Endothelial cell of umbilical vein (primary cell): ENCODE data around the gene TNIP1. TPM values are rescaled to one million over a fixed set of nuclear protein-coding genes. Genes with fewer than 3 reads are reported as not detected.

ENCODE experiments used
- BruUV-seq: library from RNA; stranded (reverse); fragments of 400-500 nt; replicated peaks from 2 replicates; lab custom pipeline; 2021; lab: Mats Ljungman, UMichigan
- CTCF ChIA-PET: fragments of 300-600, 350-600 bp; sonication (Branson Sonifier 250); formaldehyde crosslinking; loops from one replicate; lab custom pipeline; 2021; ENCODE audit warnings: antibody characterized with exemption, inconsistent platforms; lab: Charles Lee
- POLR2A ChIA-PET: fragments of 300-600, 350-600 bp; sonication (Branson Sonifier 250); formaldehyde crosslinking; loops from one replicate; lab custom pipeline; 2021; ENCODE audit warnings: antibody characterized with exemption, inconsistent platforms; lab: Charles Lee
- DNase-seq: peaks from one replicate; pipeline ENCODE4 v3.0.0-alpha.2; 2011; ENCODE audit warnings: low read depth, low spot score
- FAIRE-seq: peaks from 2 replicates; lab custom pipeline; 2011; peaks lifted over from hg19 to GRCh38; lab: Jason Lieb, UNC
- H2AFZ ChIP-seq: 2 replicates; pipeline ENCODE4 v1.6.0; 2012; ENCODE audit warnings: low read depth, low read length, control low read depth, inconsistent platforms
- H3K27ac ChIP-seq: 2 replicates; pipeline ENCODE4 v1.5.1; 2011; ENCODE audit warnings: low read depth, mild to moderate bottlenecking, control low read depth, low read length, moderate library complexity; ENCODE audit not compliant: insufficient read depth
- H3K27me3 ChIP-seq, 2 experiments: 2 replicates each; pipeline versions ENCODE4 v1.6.0 to v1.6.1; 2011; ENCODE audit warnings: low read length in 2 of 2, mixed read lengths in 1 of 2; ENCODE audit not compliant: control insufficient read depth in 2 of 2, insufficient read depth in 2 of 2
- H3K36me3 ChIP-seq, 2 experiments: 2 replicates in 1 of 2; 3 replicates in 1 of 2; pipeline ENCODE4 v1.5.1; 2011; ENCODE audit warnings: low read length in 2 of 2, mild to moderate bottlenecking in 1 of 2, moderate library complexity in 1 of 2; ENCODE audit not compliant: control insufficient read depth in 2 of 2, insufficient read depth in 2 of 2; ENCODE audit errors: extremely low read depth in 1 of 2
- H3K4me1 ChIP-seq: 3 replicates; pipeline ENCODE4 v1.5.1; 2011; ENCODE audit warnings: mild to moderate bottlenecking, low read length; ENCODE audit not compliant: control insufficient read depth, insufficient read depth; ENCODE audit errors: extremely low read depth
- H3K4me2 ChIP-seq: 2 replicates; pipeline ENCODE4 v1.6.1; 2011; ENCODE audit warnings: low read length, control low read depth, mixed read lengths; ENCODE audit not compliant: insufficient read depth
- H3K4me3 ChIP-seq, 3 experiments: fragments of 200-600 bp in 1 of 3; sonication (generic), shearing (Covaris generic) in 1 of 3; replicated peaks in 1 of 3; 2 replicates each; pipeline ENCODE4 v1.5.1; 2011 to 2016; ENCODE audit warnings: control low read depth in 3 of 3, low read length in 3 of 3, mild to moderate bottlenecking in 2 of 3, inconsistent platforms in 1 of 3, low read depth in 1 of 3, moderate library complexity in 1 of 3; ENCODE audit not compliant: insufficient read depth in 1 of 3
- H3K79me2 ChIP-seq: 2 replicates; pipeline ENCODE4 v1.6.0; 2012; ENCODE audit warnings: low read length, inconsistent platforms; ENCODE audit not compliant: control insufficient read depth, insufficient read depth
- H3K9ac ChIP-seq: replicated peaks from 2 replicates; pipeline ENCODE3; 2011; ENCODE audit warnings: low read length, control low read depth; ENCODE audit not compliant: insufficient read depth; ENCODE audit errors: extremely low read depth
- H3K9me1 ChIP-seq: replicated peaks from 3 replicates; pipeline ENCODE4 v1.6.0; 2011; ENCODE audit warnings: mild to moderate bottlenecking, low read length; ENCODE audit not compliant: control insufficient read depth, insufficient read depth; ENCODE audit errors: extremely low read depth
- H3K9me3 ChIP-seq: replicated peaks from 2 replicates; pipeline ENCODE4 v1.5.1; 2012; ENCODE audit warnings: low read length, inconsistent platforms; ENCODE audit not compliant: control insufficient read depth, insufficient read depth
- H4K20me1 ChIP-seq: replicated peaks from 2 replicates; pipeline ENCODE3; 2011; ENCODE audit warnings: mild to moderate bottlenecking, low read length; ENCODE audit not compliant: control insufficient read depth, insufficient read depth; ENCODE audit errors: extremely low read depth
- CTCF ChIP-seq, 2 donors: IDR thresholded peaks; 1 replicate in 1 of 2; 2 replicates in 1 of 2; pipeline ENCODE4 v1.5.1; 2011; ENCODE audit warnings: low read length in 2 of 2, mild to moderate bottlenecking in 2 of 2, moderate library complexity in 2 of 2, control low read depth in 1 of 2, inconsistent platforms in 1 of 2, low read depth in 1 of 2; ENCODE audit not compliant: insufficient read depth in 1 of 2; ENCODE audit errors: extremely low read depth in 1 of 2
- EZH2 ChIP-seq: IDR thresholded peaks from 2 replicates; pipeline ENCODE4 v1.6.1; 2012; ENCODE audit warnings: borderline replicate concordance, low read depth, mild to moderate bottlenecking, moderate library complexity, low read length, inconsistent platforms; ENCODE audit not compliant: severe bottlenecking
- FOS ChIP-seq: IDR thresholded peaks from 2 replicates; pipeline ENCODE4 v1.6.1; 2011; ENCODE audit warnings: mild to moderate bottlenecking, low read length, moderate library complexity, borderline replicate concordance; ENCODE audit not compliant: insufficient read depth
- GATA2 ChIP-seq: IDR thresholded peaks from 2 replicates; pipeline ENCODE4 v1.7.0; 2011; ENCODE audit warnings: low read depth, mild to moderate bottlenecking, moderate library complexity, mixed read lengths, low read length; ENCODE audit not compliant: insufficient read length, insufficient read depth
- JUN ChIP-seq: IDR thresholded peaks from 2 replicates; pipeline ENCODE4 v1.6.1; 2011; ENCODE audit warnings: borderline replicate concordance, low read depth; ENCODE audit not compliant: insufficient read length, insufficient read depth
- MAX ChIP-seq: IDR thresholded peaks from 2 replicates; pipeline ENCODE4 v1.6.1; 2011; ENCODE audit not compliant: insufficient read depth, insufficient read length
- MYC ChIP-seq: IDR thresholded peaks from one replicate; pipeline ENCODE4 v1.6.1; 2011; ENCODE audit warnings: mild to moderate bottlenecking, low read depth, low read length
- POLR2A ChIP-seq: IDR thresholded peaks from 2 replicates; pipeline ENCODE4 v1.6.1; 2012; ENCODE audit warnings: low read depth, mild to moderate bottlenecking, control low read depth, low read length
- POLR2AphosphoS5 ChIP-seq: IDR thresholded peaks from 2 replicates; pipeline ENCODE4 v1.6.1; 2012; ENCODE audit warnings: low read depth, mild to moderate bottlenecking, control low read depth, low read length, moderate library complexity; ENCODE audit not compliant: insufficient read depth
- dilution Hi-C: fragments of 300-500 bp; cut with MboI; formaldehyde crosslinking; loops from one replicate; pipeline ENCODE4 v1.15.0; 2019; ENCODE audit warnings: low sequenced_read_pairs; ENCODE audit not compliant: extremely low pct_ligation_motif_present
- intact Hi-C: fragments of 100-400 bp; cut with micrococcal nuclease; formaldehyde crosslinking; loops from one replicate; pipeline ENCODE4 v1.10.0; 2022
- polyA plus RNA-seq, 4 experiments: library from polyadenylated mRNA; depleted of rRNA in 3 of 4; stranded (reverse) in 3 of 4; unstranded in 1 of 4; fragments of >200 nt; gene quantifications; 2 replicates each; pipeline versions ENCODE4 v1.2.1 to v1.2.3, GENCODE V29; 2011 to 2012; ENCODE audit warnings: missing spikeins in 1 of 4
- total RNA-seq: library from RNA; stranded (reverse); gene quantifications from 2 replicates; pipeline ENCODE4 v1.2.3, GENCODE V29; 2021

The TNIP1 gene
- total and polyA plus RNA-seq, 2 donors (not counting 3 experiments of a cell fraction or from before 2014, with no cell fraction given): 43.0 to 96.8 TPM

- BruUV-seq: no TSS peak
Measured at GRCh38 chr5:151074557-151074956, 6.3 kb downstream of the TNIP1 start.

More at GRCh38 chr5:151074557-151074956, 6.3 kb downstream of the TNIP1 start:
- no peaks in the 10 kb centered on the region for H3K9me1 ChIP-seq
- intact Hi-C loops (no loop called here), dilution Hi-C loops (no loop called here)
- H3K4me1 ChIP-seq: peaks cover 34% of the 10 kb centered on the region
- H3K9ac ChIP-seq: no peak overlapping the region
- ChIA-PET CTCF (interaction anchor here (0.8 to 1.4 kb wide), 4 partner anchors 22 to 72 kb away, joined by 3 to 5 read pairs (median 3); no protein-coding TSS in a partner anchor), POLR2A (no interaction called here)
- no peaks in the 10 kb centered on the region for H3K9me3 ChIP-seq
- TF ChIP-seq POLR2A: no peak
- no peak for TF ChIP-seq JUN
- TF ChIP-seq MYC: no peak
- no peak for TF ChIP-seq MAX
- no peak for TF ChIP-seq POLR2AphosphoS5
- no peak for TF ChIP-seq CTCF (IDR thresholded peaks at IDR 0.05; ENCODE audit: extremely low read depth in 1 of 2, insufficient read depth in 1 of 2, low read depth in 1 of 2, low read length in 2 of 2)
- TF ChIP-seq FOS: no peak
- TF ChIP-seq EZH2: no peak
- TF ChIP-seq GATA2: no peak
- DNase-seq: no peak
- H3K27me3 ChIP-seq: no peaks in the 10 kb centered on the region
- H2AFZ ChIP-seq: no peak overlapping the region
- no peak overlapping the region for H3K4me2 ChIP-seq
- no peak overlapping the region for H3K27ac ChIP-seq
- FAIRE-seq: no peak
- H4K20me1 ChIP-seq: no peaks in the 10 kb centered on the region
- peaks cover 0 to 2% of the 10 kb centered on the region in 2 experiments for H3K36me3 ChIP-seq
- H3K79me2 ChIP-seq: peaks cover 45% of the 10 kb centered on the region
- H3K4me3 ChIP-seq: no peak overlapping the region
